Measurements from ENCODE around the gene PTPRN2.

PTPRN2 gene

DNA sequence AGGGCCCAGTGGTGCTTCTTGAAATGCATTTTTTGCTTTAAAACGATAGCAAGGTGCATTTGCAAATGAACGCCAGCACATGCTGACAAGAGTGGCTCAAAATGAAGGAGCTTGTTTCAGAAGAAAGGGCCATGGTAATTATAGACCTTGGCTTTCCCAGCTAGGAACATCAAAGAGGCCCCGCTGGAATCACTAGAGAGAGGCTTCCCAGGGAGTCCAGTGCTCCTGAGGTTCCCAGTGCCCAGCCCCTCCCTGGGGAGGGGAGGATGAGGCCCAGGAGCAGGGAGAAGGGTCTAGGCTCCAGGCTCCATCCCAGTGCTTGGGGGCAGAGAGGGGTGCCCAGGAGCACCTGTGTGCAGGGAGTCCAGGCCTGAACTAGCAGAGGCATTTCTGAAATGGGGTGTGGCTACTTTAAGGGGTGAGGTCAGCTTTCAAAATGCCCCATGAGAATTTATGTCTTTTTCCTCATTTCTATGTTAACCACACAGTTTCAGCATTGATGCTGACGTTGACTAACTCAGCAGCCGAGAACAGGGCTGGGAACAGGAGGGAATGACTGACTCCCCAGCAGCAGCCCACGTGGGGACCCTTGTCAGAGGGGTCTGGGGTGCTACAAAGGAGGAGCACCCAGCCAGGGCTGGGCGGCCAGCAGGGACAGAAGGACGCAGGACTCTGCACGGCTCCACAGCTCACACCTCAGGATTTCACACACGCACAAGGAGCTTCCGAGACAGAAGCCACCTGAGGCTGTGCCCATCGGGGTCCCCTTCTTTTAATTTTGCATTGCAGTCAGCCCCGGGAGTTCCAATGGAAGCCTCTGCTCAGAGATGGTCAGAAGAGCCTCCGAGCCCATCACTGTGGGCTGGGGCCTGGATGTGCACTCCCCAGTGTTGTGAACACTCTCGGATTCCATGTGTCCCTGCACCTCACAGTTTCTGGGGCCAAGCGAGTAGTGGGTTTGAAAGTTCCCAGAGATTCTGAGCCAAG lies 570.2 kb downstream of the PTPRN2 start:
- Histone ChIP-seq H3K4me1 (ENCODE audit: control insufficient read depth, insufficient read depth, low read length) (no peaks in the 10 kb centered on the region), H3K36me3 (ENCODE audit: control insufficient read depth, insufficient read depth, low read length) (no peaks in the 10 kb centered on the region), H3K27ac (ENCODE audit: low read depth, low read length) (no peak overlapping the region), H3K27me3 (ENCODE audit: control insufficient read depth, insufficient read depth, low read length) (no peaks in the 10 kb centered on the region), H3K9ac (ENCODE audit: low read length) (no peak overlapping the region), H3K4me3 (ENCODE audit: low read length) (no peak overlapping the region)

GRCh38 chr7:158016180-158017097 lies 571.2 kb downstream of the PTPRN2 start:
- no peaks in the 10 kb centered on the region for H3K27me3 ChIP-seq (ENCODE audit: control insufficient read depth, insufficient read depth, low read length)
- peak overlapping the region; percentile 48 for H3K4me3 ChIP-seq (ENCODE audit: low read length)
- no peaks in the 10 kb centered on the region for H3K36me3 ChIP-seq (ENCODE audit: control insufficient read depth, insufficient read depth, low read length)
- H3K9ac ChIP-seq (ENCODE audit: low read length): no peak overlapping the region
- no peak overlapping the region for H3K27ac ChIP-seq (ENCODE audit: low read depth, low read length)
- no peaks in the 10 kb centered on the region for H3K4me1 ChIP-seq (ENCODE audit: control insufficient read depth, insufficient read depth, low read length)

GRCh38 chr7:158015403-158016179 lies 572.0 kb downstream of the PTPRN2 start:
- H3K4me1 ChIP-seq (ENCODE audit: control insufficient read depth, insufficient read depth, low read length): no peaks in the 10 kb centered on the region
- no peaks in the 10 kb centered on the region for H3K36me3 ChIP-seq (ENCODE audit: control insufficient read depth, insufficient read depth, low read length)
- H3K27me3 ChIP-seq (ENCODE audit: control insufficient read depth, insufficient read depth, low read length): no peaks in the 10 kb centered on the region
- no peak overlapping the region for H3K27ac ChIP-seq (ENCODE audit: low read depth, low read length)
- peak overlapping the region; percentile 48 for H3K4me3 ChIP-seq (ENCODE audit: low read length)
- H3K9ac ChIP-seq (ENCODE audit: low read length): no peak overlapping the region

DNA sequence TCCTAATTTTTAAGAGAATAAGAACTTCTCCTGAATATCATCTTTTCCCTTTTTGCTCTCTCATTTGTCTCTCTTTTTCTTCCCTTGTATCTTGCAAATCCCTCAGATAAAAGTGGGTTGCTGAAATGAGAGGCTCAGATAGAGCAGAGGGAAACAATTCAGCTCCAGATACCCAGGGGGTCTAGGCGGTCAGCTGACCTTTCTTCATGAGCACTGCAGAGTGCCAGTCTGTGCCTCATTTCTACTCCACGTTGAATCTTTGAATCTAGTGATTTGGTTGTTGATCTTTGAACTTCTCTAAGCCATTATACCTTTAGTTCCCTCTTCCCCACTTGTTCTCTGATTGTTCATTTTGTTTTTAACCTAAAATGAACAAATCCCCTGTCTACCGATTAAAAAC lies 572.6 kb downstream of the PTPRN2 start:
- Histone ChIP-seq H3K36me3 (ENCODE audit: control insufficient read depth, insufficient read depth, low read length) (no peaks in the 10 kb centered on the region), H3K4me3 (ENCODE audit: low read length) (no peak overlapping the region), H3K9ac (ENCODE audit: low read length) (no peak overlapping the region), H3K27me3 (ENCODE audit: control insufficient read depth, insufficient read depth, low read length) (no peaks in the 10 kb centered on the region), H3K4me1 (ENCODE audit: control insufficient read depth, insufficient read depth, low read length) (no peaks in the 10 kb centered on the region), H3K27ac (ENCODE audit: low read depth, low read length) (no peak overlapping the region)

DNA sequence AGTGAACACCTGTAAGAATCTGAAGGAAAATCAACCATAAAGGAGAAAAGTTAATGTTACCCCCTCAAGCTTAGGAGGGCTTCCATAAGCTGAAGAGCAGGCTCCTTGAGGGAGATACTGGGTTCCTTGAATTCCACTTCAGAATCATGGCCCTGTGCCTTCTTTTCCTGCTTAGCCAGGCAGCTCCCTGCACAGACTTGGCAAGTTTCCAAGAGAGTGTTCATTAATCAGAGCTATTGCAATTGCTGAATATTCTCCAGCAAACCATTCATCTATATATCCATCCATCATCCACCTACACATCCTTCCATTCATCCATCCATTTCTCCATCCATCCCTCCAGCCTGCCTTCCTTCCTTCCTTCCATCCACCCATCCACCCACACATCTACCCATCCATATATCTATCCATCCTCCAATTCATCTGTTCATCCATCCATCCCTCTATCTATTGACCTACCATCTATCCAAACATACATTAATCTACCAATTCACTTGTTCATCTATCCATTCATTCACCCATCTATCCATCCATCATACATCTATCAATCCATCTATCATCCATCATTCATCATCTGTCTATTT lies 574.4 kb downstream of the PTPRN2 start:
- no peaks in the 10 kb centered on the region for H3K4me1 ChIP-seq (ENCODE audit: control insufficient read depth, insufficient read depth, low read length)
- no peaks in the 10 kb centered on the region for H3K36me3 ChIP-seq (ENCODE audit: control insufficient read depth, insufficient read depth, low read length)
- no peak overlapping the region for H3K27ac ChIP-seq (ENCODE audit: low read depth, low read length)
- H3K27me3 ChIP-seq (ENCODE audit: control insufficient read depth, insufficient read depth, low read length): no peaks in the 10 kb centered on the region
- no peak overlapping the region for H3K9ac ChIP-seq (ENCODE audit: low read length)
- no peak overlapping the region for H3K4me3 ChIP-seq (ENCODE audit: low read length)

GRCh38 chr7:158011941-158012340 lies 575.7 kb downstream of the PTPRN2 start:
- no peak overlapping the region for H3K9ac ChIP-seq (ENCODE audit: low read length)
- H3K27me3 ChIP-seq (ENCODE audit: control insufficient read depth, insufficient read depth, low read length): no peaks in the 10 kb centered on the region
- H3K27ac ChIP-seq (ENCODE audit: low read depth, low read length): no peak overlapping the region
- no peak overlapping the region for H3K4me3 ChIP-seq (ENCODE audit: low read length)
- no peaks in the 10 kb centered on the region for H3K36me3 ChIP-seq (ENCODE audit: control insufficient read depth, insufficient read depth, low read length)
- no peaks in the 10 kb centered on the region for H3K4me1 ChIP-seq (ENCODE audit: control insufficient read depth, insufficient read depth, low read length)

- no peaks in the 10 kb centered on the region for H3K36me3 ChIP-seq (ENCODE audit: control insufficient read depth, insufficient read depth, low read length)
- no peak overlapping the region for H3K4me3 ChIP-seq (ENCODE audit: low read length)
- H3K4me1 ChIP-seq (ENCODE audit: control insufficient read depth, insufficient read depth, low read length): no peaks in the 10 kb centered on the region
- no peak overlapping the region for H3K9ac ChIP-seq (ENCODE audit: low read length)
- no peak overlapping the region for H3K27ac ChIP-seq (ENCODE audit: low read depth, low read length)
- no peaks in the 10 kb centered on the region for H3K27me3 ChIP-seq (ENCODE audit: control insufficient read depth, insufficient read depth, low read length)
Observed at GRCh38 chr7:158010961-158011693, 576.5 kb downstream of the PTPRN2 start.

DNA sequence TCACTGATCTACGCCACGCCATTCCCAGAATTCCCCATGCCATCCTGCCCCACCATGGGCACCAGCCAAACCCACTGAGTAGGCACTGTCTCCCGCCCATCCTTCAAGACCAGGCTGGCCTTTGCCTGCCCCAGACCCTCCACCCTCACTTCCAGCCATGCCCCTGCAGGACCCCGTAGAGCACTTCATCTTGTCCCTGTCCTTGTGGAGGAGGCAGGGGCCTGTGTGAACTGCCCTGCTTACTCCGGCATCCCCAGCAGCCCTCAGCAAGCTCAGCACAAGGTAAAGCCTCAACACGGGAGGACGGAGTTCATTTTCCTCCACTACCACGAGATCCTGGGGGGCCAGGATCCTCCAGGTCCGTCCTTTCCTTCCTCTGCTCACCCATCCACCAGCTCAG lies 577.7 kb downstream of the PTPRN2 start:
- Histone ChIP-seq H3K36me3 (ENCODE audit: control insufficient read depth, insufficient read depth, low read length) (no peaks in the 10 kb centered on the region), H3K27ac (ENCODE audit: low read depth, low read length) (no peak overlapping the region), H3K9ac (ENCODE audit: low read length) (no peak overlapping the region), H3K4me3 (ENCODE audit: low read length) (no peak overlapping the region), H3K4me1 (ENCODE audit: control insufficient read depth, insufficient read depth, low read length) (no peaks in the 10 kb centered on the region), H3K27me3 (ENCODE audit: control insufficient read depth, insufficient read depth, low read length) (no peaks in the 10 kb centered on the region)

- Histone ChIP-seq H3K4me3 (ENCODE audit: low read length) (no peak overlapping the region), H3K9ac (ENCODE audit: low read length) (no peak overlapping the region), H3K4me1 (ENCODE audit: control insufficient read depth, insufficient read depth, low read length) (no peaks in the 10 kb centered on the region), H3K36me3 (ENCODE audit: control insufficient read depth, insufficient read depth, low read length) (no peaks in the 10 kb centered on the region), H3K27ac (ENCODE audit: low read depth, low read length) (no peak overlapping the region), H3K27me3 (ENCODE audit: control insufficient read depth, insufficient read depth, low read length) (no peaks in the 10 kb centered on the region)
Observed at GRCh38 chr7:158008267-158008666, 579.4 kb downstream of the PTPRN2 start.

DNA sequence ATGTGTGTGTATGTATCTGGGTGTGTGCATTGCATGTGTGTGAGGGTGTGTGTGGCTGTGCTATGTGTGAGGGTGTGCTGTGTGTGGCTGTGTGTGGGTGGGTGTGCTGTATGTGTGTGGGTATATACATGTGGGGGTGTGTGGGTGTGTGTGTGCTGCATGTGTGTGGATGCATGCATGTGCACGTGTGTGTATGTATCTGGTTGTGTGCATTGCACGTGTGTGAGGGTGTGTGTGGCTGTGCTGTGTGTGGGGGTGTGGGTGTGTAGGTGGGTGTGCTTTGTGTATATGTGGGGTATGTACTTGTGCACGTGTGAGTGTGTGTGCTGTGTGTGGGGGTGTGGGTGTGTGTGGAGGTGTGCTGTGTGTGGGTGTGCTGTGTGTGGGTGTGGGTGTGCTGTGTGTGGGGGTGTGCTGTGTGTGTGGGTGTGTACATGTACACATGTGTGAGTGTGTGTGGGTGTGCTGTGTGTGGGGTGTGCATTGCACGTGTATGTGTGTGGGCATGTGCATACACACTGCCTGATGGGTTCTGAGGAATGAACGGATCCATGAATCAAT lies 579.8 kb downstream of the PTPRN2 start:
- Histone ChIP-seq H3K9ac (ENCODE audit: low read length) (no peak overlapping the region), H3K36me3 (ENCODE audit: control insufficient read depth, insufficient read depth, low read length) (no peaks in the 10 kb centered on the region), H3K27me3 (ENCODE audit: control insufficient read depth, insufficient read depth, low read length) (no peaks in the 10 kb centered on the region), H3K4me3 (ENCODE audit: low read length) (no peak overlapping the region), H3K4me1 (ENCODE audit: control insufficient read depth, insufficient read depth, low read length) (no peaks in the 10 kb centered on the region), H3K27ac (ENCODE audit: low read depth, low read length) (no peak overlapping the region)
